Suprapubic skin (tissue), 4 donors: Measurements from ENCODE around the gene TTC28.

Experiments
- CTCF ChIP-seq, 2 donors: fragments of 200-600 bp in 1 of 2; fragments of 450-650 bp in 1 of 2; sonication (generic) in 1 of 2; IDR thresholded peaks; one replicate each; pipeline ENCODE4 v1.5.1; 2016 to 2019; ENCODE audit warnings: antibody characterized with exemption in 2 of 2, mild to moderate bottlenecking in 1 of 2, moderate library complexity in 1 of 2
- EP300 ChIP-seq: sonication (generic); formaldehyde crosslinking; IDR thresholded peaks from one replicate; pipeline ENCODE4 v1.6.1; 2017; ENCODE audit warnings: antibody characterized with exemption
- POLR2A ChIP-seq, 2 donors: fragments of 450-650 bp; IDR thresholded peaks; one replicate each; pipeline ENCODE4 v1.6.1; 2017; ENCODE audit warnings: antibody characterized with exemption in 2 of 2, mild to moderate bottlenecking in 2 of 2, moderate library complexity in 2 of 2
- POLR2AphosphoS5 ChIP-seq, 3 donors: sonication (generic); formaldehyde crosslinking; IDR thresholded peaks; one replicate each; pipeline ENCODE4 v1.6.1; 2017; ENCODE audit warnings: antibody characterized with exemption in 3 of 3

DNA sequence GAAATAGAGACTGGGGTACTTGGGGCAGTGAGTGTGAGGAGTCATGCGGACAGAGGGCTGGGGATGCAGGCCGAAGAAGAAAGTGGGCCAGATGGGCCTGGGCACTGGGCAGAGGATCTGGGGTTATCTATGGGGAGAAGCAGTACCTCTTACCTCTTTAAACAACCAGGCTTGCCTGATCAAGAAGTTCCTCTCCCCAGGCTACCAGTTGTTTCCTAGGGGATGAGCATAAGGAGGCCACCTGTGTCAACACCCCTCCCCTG is 662.2 kb downstream of the TTC28 start:
- TF ChIP-seq CTCF (IDR thresholded peaks at IDR 0.05) (no peak), POLR2AphosphoS5 (IDR thresholded peaks at IDR 0.05) (no peak), POLR2A (IDR thresholded peaks at IDR 0.05) (no peak), EP300 (no peak)
